SK-N-MC (cell line): ENCODE results near the gene MYO5B.

Experiments used
- EZH2 ChIP-seq: fragments of 200-600 bp; sonication (generic); IDR thresholded peaks from one replicate; pipeline ENCODE4 v1.6.1; 2017; ENCODE audit warnings: antibody characterized with exemption
- POLR2AphosphoS5 ChIP-seq: IDR thresholded peaks from 2 replicates; pipeline ENCODE4 v1.6.1; 2012; ENCODE audit warnings: mild to moderate bottlenecking, low read depth, low read length, borderline replicate concordance

GRCh38 chr18:49813319-49814146 is 381.4 kb downstream of the MYO5B start, which contains the start of gene ACAA2:
- peak; percentile 86 for TF ChIP-seq POLR2AphosphoS5
- no peak for TF ChIP-seq EZH2
